B cell (primary cell): ENCODE data around the gene FES. TPM values are rescaled to one million over a fixed set of nuclear protein-coding genes. Genes with fewer than 3 reads are reported as not detected.

ENCODE experiments used
- ATAC-seq: fragments of 200-7000 bp; cut with Tn5 transposase; one replicate; pipeline ENCODE4 v1.10.0; 2021; ENCODE audit warnings: low read depth, mild to moderate bottlenecking, moderate number of reproducible peaks, moderate library complexity
- CTCF ChIA-PET: fragments of 350-600 bp; sonication (Branson Sonifier 250); formaldehyde crosslinking; loops from one replicate; lab custom pipeline; 2021; ENCODE audit warnings: antibody characterized with exemption, inconsistent platforms; lab: Charles Lee
- POLR2A ChIA-PET: fragments of 350-600 bp; sonication (Branson Sonifier 250); formaldehyde crosslinking; loops from one replicate; lab custom pipeline; 2021; ENCODE audit warnings: antibody characterized with exemption; lab: Charles Lee
- DNase-seq: peaks from one replicate; pipeline ENCODE4 v3.0.0; 2013
- H2AFZ ChIP-seq: 2 replicates; pipeline ENCODE4 v1.6.1; 2012; ENCODE audit warnings: mild to moderate bottlenecking, low read depth, low read length; ENCODE audit not compliant: insufficient read depth, poor library complexity, severe bottlenecking
- H3K27ac ChIP-seq, 2 donors: 1 replicate in 1 of 2; 2 replicates in 1 of 2; pipeline ENCODE4 v1.5.1; 2012 to 2013; ENCODE audit warnings: low read length in 2 of 2, mild to moderate bottlenecking in 2 of 2, moderate library complexity in 1 of 2
- H3K27me3 ChIP-seq, 4 experiments: fragments of 200-600 bp in 1 of 4; sonication (generic) in 1 of 4; replicated peaks in 1 of 4; 1 replicate in 2 of 4; 2 replicates in 2 of 4; pipeline versions ENCODE4 v1.6.1 to v1.7.0; 2013 to 2016; ENCODE audit warnings: low read length in 3 of 4, mild to moderate bottlenecking in 2 of 4, mixed read lengths in 1 of 4, moderate library complexity in 1 of 4; ENCODE audit not compliant: insufficient read depth in 4 of 4, control insufficient read depth in 3 of 4; ENCODE audit errors: control extremely low read depth in 1 of 4
- H3K36me3 ChIP-seq, 2 experiments: replicated peaks in 1 of 2; 1 replicate in 1 of 2; 2 replicates in 1 of 2; pipeline versions ENCODE4 v1.6.1 to v1.7.1; 2013; ENCODE audit warnings: low read length in 1 of 2; ENCODE audit not compliant: insufficient read depth in 2 of 2, control insufficient read depth in 1 of 2; ENCODE audit errors: control extremely low read depth in 1 of 2, extremely low read depth in 1 of 2
- H3K4me1 ChIP-seq, 2 donors: fragments of 200-600 bp in 1 of 2; sonication (generic) in 1 of 2; 1 replicate in 1 of 2; 2 replicates in 1 of 2; pipeline versions ENCODE4 v1.5.1 to v1.6.1; 2013 to 2017; ENCODE audit warnings: low read length in 2 of 2; ENCODE audit not compliant: control insufficient read depth in 2 of 2, insufficient read depth in 2 of 2
- H3K4me2 ChIP-seq: replicated peaks from 2 replicates; pipeline ENCODE3; 2012; ENCODE audit warnings: mild to moderate bottlenecking, low read depth, low read length; ENCODE audit not compliant: poor library complexity, severe bottlenecking
- H3K4me3 ChIP-seq, 5 experiments: fragments of 200-600 bp in 1 of 5; sonication (generic) in 1 of 5; 1 replicate in 3 of 5; 2 replicates in 2 of 5; pipeline versions ENCODE4 v1.5.1 to v1.7.0; 2011 to 2016; ENCODE audit warnings: low read length in 4 of 5, mild to moderate bottlenecking in 4 of 5, low read depth in 2 of 5, control low read depth in 1 of 5, moderate library complexity in 1 of 5; ENCODE audit not compliant: insufficient read depth in 1 of 5; ENCODE audit errors: control extremely low read depth in 1 of 5, extremely low read depth in 1 of 5
- H3K79me2 ChIP-seq: fragments of 200-600 bp; sonication (generic); one replicate; pipeline ENCODE4 v1.6.0; 2016; ENCODE audit warnings: low read length; ENCODE audit not compliant: control insufficient read depth, insufficient read depth
- H3K9ac ChIP-seq: fragments of 200-600 bp; sonication (generic); 2 replicates; pipeline ENCODE4 v1.6.1; 2017; ENCODE audit warnings: mild to moderate bottlenecking, low read length, moderate library complexity
- H3K9me3 ChIP-seq, 3 donors: one replicate each; pipeline versions ENCODE4 v1.6.1 to v1.7.1; 2013; ENCODE audit warnings: low read length in 2 of 3; ENCODE audit not compliant: control insufficient read depth in 2 of 3, insufficient read depth in 1 of 3; ENCODE audit errors: control extremely low read depth in 1 of 3
- H4K20me1 ChIP-seq: 2 replicates; pipeline ENCODE4 v1.6.0; 2012; ENCODE audit warnings: mild to moderate bottlenecking, low read length; ENCODE audit not compliant: insufficient read depth, control insufficient read depth, poor library complexity, severe bottlenecking
- H3K27ac Mint-ChIP-seq: one replicate; pipeline ENCODE4 v1.8.0; 2021; ENCODE audit warnings: mixed read lengths
- H3K27me3 Mint-ChIP-seq: one replicate; pipeline ENCODE4 v1.8.0; 2021; ENCODE audit warnings: mixed read lengths
- H3K4me1 Mint-ChIP-seq: one replicate; pipeline ENCODE4 v1.8.0; 2021; ENCODE audit warnings: mixed read lengths
- H3K4me3 Mint-ChIP-seq: one replicate; pipeline ENCODE4 v1.8.0; 2021; ENCODE audit warnings: mixed read lengths
- H3K9me3 Mint-ChIP-seq: one replicate; pipeline ENCODE4 v1.8.0; 2022; ENCODE audit warnings: mixed read lengths; ENCODE audit not compliant: insufficient read depth
- EZH2 ChIP-seq: IDR thresholded peaks from 2 replicates; pipeline ENCODE4 v1.6.1; 2012; ENCODE audit warnings: borderline replicate concordance, low read depth, mild to moderate bottlenecking, moderate library complexity, low read length; ENCODE audit not compliant: insufficient read depth, poor library complexity, severe bottlenecking
- WGBS: methylation state at CpG from one replicate; pipeline ENCODE4 v1.1.5; 2013; ENCODE audit warnings: missing lambda C conversion rate; ENCODE audit not compliant: insufficient coverage; 5-methylcytosine and 5-hydroxymethylcytosine counted together
- intact Hi-C: fragments of 100-400 bp; cut with micrococcal nuclease; formaldehyde crosslinking; loops from one replicate; pipeline ENCODE4 v1.10.0; 2022
- polyA plus RNA-seq: library from polyadenylated mRNA; depleted of rRNA; stranded (reverse); fragments of >200 nt; gene quantifications from 2 replicates; pipeline ENCODE4 v1.2.3, GENCODE V29; 2012
- total RNA-seq, 2 donors: library from RNA; stranded (reverse); fragments of 120-200 nt in 1 of 2; gene quantifications; 1 replicate in 1 of 2; 2 replicates in 1 of 2; pipeline versions ENCODE4 v1.2.3 to v1.2.4, GENCODE V29; 2013 to 2022
- TF ChIP-seq, protein P1 (sequence below): fragments of 200-600 bp; IDR thresholded peaks from one replicate; pipeline ENCODE4 v1.8.0; 2022; ENCODE audit warnings: antibody characterized with exemption, mild to moderate bottlenecking

Gene FES
- total and polyA plus RNA-seq, 2 donors (not counting 1 experiment from before 2014, with no cell fraction given), result 23.9 to 31.4 TPM

DNA sequence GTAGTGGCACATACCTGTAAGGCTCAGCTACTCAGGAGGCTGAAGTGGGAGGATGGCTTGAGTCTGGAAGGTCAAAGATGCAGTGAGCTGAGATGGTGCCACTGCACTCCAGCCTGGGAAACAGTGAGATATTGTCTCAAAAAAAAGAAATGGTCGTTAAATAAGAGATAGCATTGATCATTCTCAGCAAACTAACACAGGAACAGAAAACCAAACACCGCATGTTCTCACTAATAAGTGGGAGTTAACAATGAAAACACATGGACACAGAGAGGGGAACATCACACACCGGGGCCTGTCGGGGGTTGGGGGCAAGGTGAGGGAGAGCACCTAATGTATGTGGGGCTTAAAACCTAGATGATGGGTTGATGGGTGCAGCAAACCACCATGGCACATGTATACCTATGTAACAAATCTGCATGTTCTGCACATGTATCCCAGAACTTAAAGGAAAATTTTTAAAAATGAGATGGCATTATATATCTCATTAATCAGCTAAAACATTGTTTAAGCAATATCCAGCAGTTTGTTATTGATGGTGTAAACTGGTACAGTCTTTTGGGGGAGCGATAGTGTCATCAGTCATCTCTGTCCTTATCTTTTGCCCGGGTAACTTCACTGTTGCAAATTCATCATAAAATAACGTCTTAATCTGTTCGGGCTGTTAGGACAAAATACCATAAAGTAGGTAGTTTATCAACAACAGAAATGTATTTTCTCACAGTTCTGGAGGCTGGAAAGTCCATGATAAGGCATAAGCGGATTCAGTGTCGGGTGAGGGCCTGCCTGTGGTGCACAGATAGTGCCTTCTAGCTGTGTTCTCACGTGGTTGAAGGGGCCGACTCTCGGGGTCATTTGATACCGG, 17.1 kb downstream of the FES start:
- Mint-ChIP-seq H3K4me1 (peaks cover 38% of the 10 kb centered on the region), H3K9me3 (no peaks in the 10 kb centered on the region), H3K27me3 (no peaks in the 10 kb centered on the region), H3K27ac (peak overlapping the region; percentile 97), H3K4me3 (peak overlapping the region; percentile 85)
- H3K79me2 ChIP-seq, result peaks cover 3% of the 10 kb centered on the region
- H3K4me1 ChIP-seq, result peaks cover 28 to 36% of the 10 kb centered on the region in 2 donors
- peak overlapping the region; percentile 90 for H2AFZ ChIP-seq
- TF ChIP-seq EZH2, result no peak
- TF ChIP-seq, protein P1, sequence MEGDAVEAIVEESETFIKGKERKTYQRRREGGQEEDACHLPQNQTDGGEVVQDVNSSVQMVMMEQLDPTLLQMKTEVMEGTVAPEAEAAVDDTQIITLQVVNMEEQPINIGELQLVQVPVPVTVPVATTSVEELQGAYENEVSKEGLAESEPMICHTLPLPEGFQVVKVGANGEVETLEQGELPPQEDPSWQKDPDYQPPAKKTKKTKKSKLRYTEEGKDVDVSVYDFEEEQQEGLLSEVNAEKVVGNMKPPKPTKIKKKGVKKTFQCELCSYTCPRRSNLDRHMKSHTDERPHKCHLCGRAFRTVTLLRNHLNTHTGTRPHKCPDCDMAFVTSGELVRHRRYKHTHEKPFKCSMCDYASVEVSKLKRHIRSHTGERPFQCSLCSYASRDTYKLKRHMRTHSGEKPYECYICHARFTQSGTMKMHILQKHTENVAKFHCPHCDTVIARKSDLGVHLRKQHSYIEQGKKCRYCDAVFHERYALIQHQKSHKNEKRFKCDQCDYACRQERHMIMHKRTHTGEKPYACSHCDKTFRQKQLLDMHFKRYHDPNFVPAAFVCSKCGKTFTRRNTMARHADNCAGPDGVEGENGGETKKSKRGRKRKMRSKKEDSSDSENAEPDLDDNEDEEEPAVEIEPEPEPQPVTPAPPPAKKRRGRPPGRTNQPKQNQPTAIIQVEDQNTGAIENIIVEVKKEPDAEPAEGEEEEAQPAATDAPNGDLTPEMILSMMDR, result no peak
- H4K20me1 ChIP-seq, result peaks cover 8% of the 10 kb centered on the region
- POLR2A ChIA-PET, result interaction anchor here (0.6 to 3.8 kb wide), 2 partner anchors 31 to 392 kb away, joined by 4 to 66 read pairs; partner anchors contain the start of genes HDDC3 and UNC45A
- WGBS, result 100% methylated on average over 4 of the region's 14 CpGs
- peak overlapping the region; percentile 52 to 66 for H3K27ac ChIP-seq
- peak overlapping the region; percentile 83 for H3K9ac ChIP-seq
- DNase-seq (no peak), ATAC-seq (no peak)
- H3K27me3 ChIP-seq, result no peaks in the 10 kb centered on the region
- peak overlapping the region; percentile 94 for H3K4me2 ChIP-seq
- H3K36me3 ChIP-seq, result peaks cover 0 to 17% of the 10 kb centered on the region in 2 experiments
- CTCF ChIA-PET, result interaction anchor here (0.9 to 14.4 kb wide), 8 partner anchors 16 to 582 kb away, joined by 3 to 260 read pairs (median 4); partner anchors contain the start of genes FES, HDDC3, RCCD1 and UNC45A
- intact Hi-C loops, result loop anchor here (1.0 to 2.0 kb wide), 2 partner anchors 30 to 307 kb away; no protein-coding TSS in a partner anchor
- no peaks in the 10 kb centered on the region for H3K9me3 ChIP-seq
- peak overlapping the region in 3 of 5 experiments; percentile 69 to 74 (median 69) for H3K4me3 ChIP-seq
